Uterus (tissue), 2 donors: ENCODE measurements around the gene METTL24.

Source experiments
- CTCF ChIP-seq, 4 experiments: fragments of 200-600 bp in 2 of 4; fragments of 450-650 bp in 2 of 4; sonication (generic) in 2 of 4; IDR thresholded peaks; one replicate each; pipeline ENCODE4 v1.5.1; 2016 to 2019; ENCODE audit warnings: antibody characterized with exemption in 4 of 4, mild to moderate bottlenecking in 2 of 4, moderate library complexity in 1 of 4
- POLR2A ChIP-seq, 2 donors: fragments of 450-650 bp; IDR thresholded peaks; one replicate each; pipeline ENCODE4 v1.6.1; 2016; ENCODE audit warnings: antibody characterized with exemption in 2 of 2, mild to moderate bottlenecking in 1 of 2, moderate library complexity in 1 of 2

- no peak for TF ChIP-seq CTCF (IDR thresholded peaks at IDR 0.05)
- TF ChIP-seq POLR2A (IDR thresholded peaks at IDR 0.05), result no peak
Observed at GRCh38 chr6:110319381-110319780, 38.8 kb downstream of the METTL24 start.
